ENCODE results near the gene TEX28. TPM values are rescaled to one million over a fixed set of nuclear protein-coding genes. Genes with fewer than 3 reads are reported as not detected.
A peak's percentile ranks its signal among the peaks of the same experiment; 100 is the strongest.
"Not testable (repeated sequence)": the region's sequence is repeated elsewhere in the genome, so short reads cannot be mapped to it uniquely, and the experiment has no call there.

Gene TEX28
- total and polyA plus RNA-seq, 7 experiments from 2014 or later, result not detected

GRCh38 chrX:154296731-154297130 lies 1.8 kb upstream of the TEX28 start:
- Histone ChIP-seq H3K27me3 (ENCODE audit: control insufficient read depth in 2 of 2, insufficient read depth in 2 of 2, low read length in 2 of 2) (no peaks in the 10 kb centered on the region), H3K27ac (ENCODE audit: low read depth, low read length) (no peak overlapping the region), H3K9me3 (ENCODE audit: control insufficient read depth in 2 of 3, low read length in 3 of 3) (no peaks in the 10 kb centered on the region), H3K4me1 (ENCODE audit: control insufficient read depth in 2 of 2, insufficient read depth in 2 of 2, low read length in 2 of 2) (no peaks in the 10 kb centered on the region), H3K4me3 (ENCODE audit: low read length) (no peak overlapping the region), H3K36me3 (ENCODE audit: control insufficient read depth in 2 of 3, insufficient read depth in 3 of 3, low read length in 3 of 3) (no peaks in the 10 kb centered on the region)
- intact Hi-C loops (cut with micrococcal nuclease), result no loop called here
- H3K4me3 Mint-ChIP-seq, result no peak overlapping the region
- CTCF ChIA-PET, result no interaction called here
- peaks cover 0 to 1% (median 0%) of the 10 kb centered on the region in 11 donors for H3K9me3 Mint-ChIP-seq
- ATAC-seq (no peak), DNase-seq (no peak)
- POLR2A ChIA-PET, result no interaction called here
- peaks cover 0 to 3% (median 0%) of the 10 kb centered on the region in 7 donors for H3K4me1 Mint-ChIP-seq
- peaks cover 0 to 2% (median 0%) of the 10 kb centered on the region in 5 donors for H3K27me3 Mint-ChIP-seq
- peak overlapping the region in 1 of 9 donors; percentile 59 for H3K27ac Mint-ChIP-seq
- no peaks in the 10 kb centered on the region for H3K36me3 Mint-ChIP-seq

DNA sequence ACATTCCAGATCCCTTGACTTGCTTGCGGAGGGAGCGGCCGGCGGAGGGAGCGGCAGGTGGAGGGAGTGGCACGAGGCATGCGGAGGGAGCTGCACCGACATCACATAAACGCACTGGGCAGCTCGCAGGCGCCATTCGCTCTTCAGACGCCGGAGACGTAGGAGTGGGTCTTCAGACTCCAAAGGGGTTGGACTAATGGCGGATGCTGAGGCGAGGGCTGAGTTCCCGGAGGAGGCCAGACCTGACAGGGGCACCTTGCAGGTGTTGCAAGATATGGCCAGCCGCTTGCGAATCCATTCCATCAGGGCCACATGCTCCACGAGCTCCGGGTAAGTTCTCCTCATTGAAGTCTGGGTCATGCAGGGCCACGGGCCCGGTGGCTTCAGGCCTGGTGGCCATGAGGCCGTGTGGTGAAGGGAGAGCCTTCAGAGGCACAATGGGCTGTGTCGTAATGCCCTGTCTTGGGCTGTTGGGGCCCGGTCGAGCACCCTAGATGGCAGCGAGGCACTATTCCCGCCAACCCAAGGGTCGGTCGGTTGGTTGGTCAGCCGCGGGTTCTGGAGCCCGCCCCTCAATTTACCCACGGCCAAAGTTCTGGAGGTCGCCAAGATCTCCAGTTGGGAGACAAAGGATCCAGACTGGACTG lies 863 bp upstream of the TEX28 start, which contains the start of gene TKTL1:
Gene TKTL1 (plus strand): TSS at position 132 of the 647 bp plus-strand sequence. CDS start 65 bp downstream, at position 197.
- H3K36me3 Mint-ChIP-seq, result no peaks in the 10 kb centered on the region
- H3K27me3 Mint-ChIP-seq, result peaks cover 0 to 2% (median 0%) of the 10 kb centered on the region in 5 donors
- H3K4me1 ChIP-seq (ENCODE audit: control insufficient read depth in 2 of 2, insufficient read depth in 2 of 2, low read length in 2 of 2), result no peaks in the 10 kb centered on the region
- no peak within 1 kb of the TSS for H3K4me3 ChIP-seq (ENCODE audit: low read length)
- peak within 1 kb of the TSS in 1 of 9 donors; percentile 59 for H3K27ac Mint-ChIP-seq
- H3K9me3 Mint-ChIP-seq, result peaks cover 0 to 1% (median 0%) of the 10 kb centered on the region in 11 donors
- intact Hi-C loops (cut with micrococcal nuclease), result no loop called here
- POLR2A ChIA-PET, result no interaction called here
- H3K27me3 ChIP-seq (ENCODE audit: control insufficient read depth in 2 of 2, insufficient read depth in 2 of 2, low read length in 2 of 2), result no peaks in the 10 kb centered on the region
- peaks cover 0 to 3% (median 0%) of the 10 kb centered on the region in 7 donors for H3K4me1 Mint-ChIP-seq
- no peak within 1 kb of the TSS for H3K4me3 Mint-ChIP-seq
- CTCF ChIA-PET, result no interaction called here
- no peaks in the 10 kb centered on the region for H3K36me3 ChIP-seq (ENCODE audit: control insufficient read depth in 2 of 3, insufficient read depth in 3 of 3, low read length in 3 of 3)
- DNase-seq, result no peak
- H3K27ac ChIP-seq (ENCODE audit: low read depth, low read length), result no peak within 1 kb of the TSS
- no peak for ATAC-seq
- H3K9me3 ChIP-seq (ENCODE audit: control insufficient read depth in 2 of 3, low read length in 3 of 3), result no peaks in the 10 kb centered on the region

GRCh38 chrX:154286406-154286805 lies 8.5 kb downstream of the TEX28 start:
- intact Hi-C loops (cut with micrococcal nuclease); CTCF ChIA-PET; H3K4me3 ChIP-seq (ENCODE audit: low read length); H3K27me3 Mint-ChIP-seq; H3K4me3 Mint-ChIP-seq; H3K36me3 ChIP-seq (ENCODE audit: control insufficient read depth in 2 of 3, insufficient read depth in 3 of 3, low read length in 3 of 3); H3K27ac Mint-ChIP-seq; H3K36me3 Mint-ChIP-seq; H3K4me1 ChIP-seq (ENCODE audit: control insufficient read depth in 2 of 2, insufficient read depth in 2 of 2, low read length in 2 of 2); H3K27ac ChIP-seq (ENCODE audit: low read depth, low read length); H3K4me1 Mint-ChIP-seq; H3K27me3 ChIP-seq (ENCODE audit: control insufficient read depth in 2 of 2, insufficient read depth in 2 of 2, low read length in 2 of 2); ATAC-seq; H3K9me3 ChIP-seq (ENCODE audit: control insufficient read depth in 2 of 3, low read length in 3 of 3); H3K9me3 Mint-ChIP-seq; DNase-seq; POLR2A ChIA-PET: not testable (repeated sequence)

DNA sequence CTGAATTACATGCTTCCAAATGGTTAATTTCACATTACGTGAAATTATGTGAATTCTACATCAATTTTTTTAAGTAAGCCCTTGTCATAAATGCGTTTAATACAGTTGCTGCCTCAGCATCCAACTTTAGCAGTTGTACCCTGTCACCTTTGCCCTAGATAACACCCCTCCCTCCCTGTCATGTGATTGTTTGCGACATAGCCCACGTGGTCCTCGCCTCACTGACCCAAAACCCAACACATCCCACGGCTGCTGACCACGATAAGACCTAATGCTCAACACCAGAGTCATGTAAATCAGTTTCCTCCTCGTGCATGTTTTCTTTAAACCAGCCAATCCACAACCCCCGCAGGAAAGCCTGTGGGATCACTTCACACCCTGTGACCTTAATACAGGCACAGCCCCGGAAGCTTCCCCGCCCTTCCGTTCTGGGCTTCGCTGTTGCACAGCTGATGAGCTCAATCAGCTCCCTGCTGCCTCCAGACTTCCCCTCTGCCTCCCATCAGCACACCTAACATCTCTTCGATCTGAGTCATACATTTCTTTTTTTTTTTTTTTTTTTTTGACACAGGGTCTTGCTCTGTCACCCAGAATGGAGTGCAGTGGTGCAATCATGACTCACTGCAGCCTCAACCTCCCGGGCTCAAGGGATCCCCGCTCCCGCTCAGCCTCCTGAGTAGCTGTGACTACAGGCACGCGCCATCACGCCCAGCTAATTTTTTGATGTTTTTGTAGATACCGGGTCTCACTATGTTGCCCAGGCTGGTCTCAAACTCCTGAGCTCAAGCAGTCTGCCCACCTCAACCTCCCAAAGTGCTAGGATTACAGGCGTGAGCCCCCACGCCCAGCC lies 10.2 kb downstream of the TEX28 start:
- H3K27me3 Mint-ChIP-seq; CTCF ChIA-PET; H3K9me3 ChIP-seq (ENCODE audit: control insufficient read depth in 2 of 3, low read length in 3 of 3); H3K4me3 Mint-ChIP-seq; POLR2A ChIA-PET; H3K27me3 ChIP-seq (ENCODE audit: control insufficient read depth in 2 of 2, insufficient read depth in 2 of 2, low read length in 2 of 2); H3K27ac Mint-ChIP-seq; H3K4me3 ChIP-seq (ENCODE audit: low read length); H3K36me3 Mint-ChIP-seq; intact Hi-C loops (cut with micrococcal nuclease); H3K36me3 ChIP-seq (ENCODE audit: control insufficient read depth in 2 of 3, insufficient read depth in 3 of 3, low read length in 3 of 3); DNase-seq; H3K27ac ChIP-seq (ENCODE audit: low read depth, low read length); H3K9me3 Mint-ChIP-seq; H3K4me1 Mint-ChIP-seq; H3K4me1 ChIP-seq (ENCODE audit: control insufficient read depth in 2 of 2, insufficient read depth in 2 of 2, low read length in 2 of 2): not testable (repeated sequence)
- ATAC-seq, result peak; percentile 96

DNA sequence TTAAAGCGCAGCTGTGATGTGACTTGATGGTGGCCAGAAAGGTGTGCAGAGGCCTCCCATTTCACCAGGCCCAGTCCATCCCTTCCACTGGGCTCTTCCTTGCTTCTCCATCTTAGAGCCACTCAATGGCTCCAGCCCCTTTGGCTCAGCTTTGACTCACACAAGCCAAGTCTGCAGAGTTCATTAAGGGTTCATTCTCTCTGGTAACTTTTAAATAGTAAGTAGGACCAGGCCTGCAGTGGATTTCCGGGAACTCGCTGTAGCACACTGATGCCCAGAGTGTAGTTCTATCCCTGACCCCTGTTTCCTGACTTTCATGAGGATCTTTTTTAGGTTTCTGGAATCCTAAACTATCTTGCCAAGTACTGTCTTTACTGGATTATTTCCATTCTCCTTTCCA lies 25.7 kb downstream of the TEX28 start:
- CTCF ChIA-PET, POLR2A ChIA-PET: not testable (repeated sequence)

DNA sequence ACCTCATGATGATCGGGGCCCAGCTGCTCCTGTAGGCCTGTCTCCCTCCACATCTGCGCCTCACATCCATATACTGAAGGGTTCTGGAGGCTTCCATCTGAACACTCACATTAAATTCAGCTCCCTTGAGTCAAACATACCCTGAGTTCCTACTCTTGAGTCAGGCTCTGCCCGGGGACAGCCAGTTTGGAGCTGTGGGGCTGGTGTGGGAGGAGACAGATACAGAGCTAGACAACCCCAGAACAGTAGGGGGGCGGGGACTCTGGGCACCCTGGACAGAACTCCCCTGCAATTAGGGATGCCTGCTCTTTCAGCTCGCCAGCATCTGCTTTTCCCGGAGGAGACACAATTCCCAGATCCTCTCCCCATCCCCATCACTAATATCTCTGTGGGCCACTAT lies 31.9 kb downstream of the TEX28 start:
- H3K9me3 ChIP-seq (ENCODE audit: control insufficient read depth in 2 of 3, low read length in 3 of 3); ATAC-seq; DNase-seq; H3K27me3 Mint-ChIP-seq; H3K4me3 ChIP-seq (ENCODE audit: low read length); H3K27ac ChIP-seq (ENCODE audit: low read depth, low read length); H3K27me3 ChIP-seq (ENCODE audit: control insufficient read depth in 2 of 2, insufficient read depth in 2 of 2, low read length in 2 of 2); H3K4me3 Mint-ChIP-seq; intact Hi-C loops (cut with micrococcal nuclease); H3K36me3 ChIP-seq (ENCODE audit: control insufficient read depth in 2 of 3, insufficient read depth in 3 of 3, low read length in 3 of 3); H3K4me1 ChIP-seq (ENCODE audit: control insufficient read depth in 2 of 2, insufficient read depth in 2 of 2, low read length in 2 of 2); H3K4me1 Mint-ChIP-seq; POLR2A ChIA-PET; CTCF ChIA-PET; H3K9me3 Mint-ChIP-seq; H3K27ac Mint-ChIP-seq; H3K36me3 Mint-ChIP-seq: not testable (repeated sequence)

More for the DNA sequence above, 25.7 kb downstream of the TEX28 start:
- H3K4me3 Mint-ChIP-seq; H3K27me3 Mint-ChIP-seq; H3K4me3 ChIP-seq (ENCODE audit: low read length); H3K9me3 Mint-ChIP-seq; DNase-seq; H3K27ac Mint-ChIP-seq; ATAC-seq; intact Hi-C loops (cut with micrococcal nuclease); H3K27me3 ChIP-seq (ENCODE audit: control insufficient read depth in 2 of 2, insufficient read depth in 2 of 2, low read length in 2 of 2); H3K4me1 ChIP-seq (ENCODE audit: control insufficient read depth in 2 of 2, insufficient read depth in 2 of 2, low read length in 2 of 2); H3K9me3 ChIP-seq (ENCODE audit: control insufficient read depth in 2 of 3, low read length in 3 of 3); H3K27ac ChIP-seq (ENCODE audit: low read depth, low read length); H3K36me3 Mint-ChIP-seq; H3K4me1 Mint-ChIP-seq; H3K36me3 ChIP-seq (ENCODE audit: control insufficient read depth in 2 of 3, insufficient read depth in 3 of 3, low read length in 3 of 3): not testable (repeated sequence)

DNA sequence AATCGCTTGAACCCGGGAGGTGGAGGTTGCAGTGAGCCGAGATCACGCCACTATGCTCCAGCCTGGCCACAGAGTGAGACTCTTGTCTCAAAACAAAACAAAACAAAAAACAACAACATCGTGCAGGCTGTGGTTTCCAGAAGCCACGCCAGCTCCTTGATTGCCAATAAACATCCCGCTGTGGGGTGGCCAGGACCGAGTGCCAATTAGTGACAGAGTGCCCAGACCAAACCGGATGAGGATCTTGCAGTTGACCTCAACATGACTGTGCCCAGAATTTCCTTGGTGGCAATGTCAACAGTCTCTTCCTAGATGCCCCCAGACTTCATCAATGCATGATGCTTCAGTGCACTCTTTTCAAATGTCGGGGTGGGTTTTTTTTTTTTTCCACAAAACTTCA lies 36.2 kb downstream of the TEX28 start:
- ATAC-seq; H3K4me1 Mint-ChIP-seq; H3K36me3 ChIP-seq (ENCODE audit: control insufficient read depth in 2 of 3, insufficient read depth in 3 of 3, low read length in 3 of 3); H3K27ac Mint-ChIP-seq; H3K4me1 ChIP-seq (ENCODE audit: control insufficient read depth in 2 of 2, insufficient read depth in 2 of 2, low read length in 2 of 2); H3K27ac ChIP-seq (ENCODE audit: low read depth, low read length); POLR2A ChIA-PET; CTCF ChIA-PET; DNase-seq; H3K27me3 Mint-ChIP-seq; H3K36me3 Mint-ChIP-seq; H3K9me3 ChIP-seq (ENCODE audit: control insufficient read depth in 2 of 3, low read length in 3 of 3); H3K9me3 Mint-ChIP-seq; H3K4me3 Mint-ChIP-seq; intact Hi-C loops (cut with micrococcal nuclease); H3K27me3 ChIP-seq (ENCODE audit: control insufficient read depth in 2 of 2, insufficient read depth in 2 of 2, low read length in 2 of 2); H3K4me3 ChIP-seq (ENCODE audit: low read length): not testable (repeated sequence)
